ENCODE results near the gene CLDN6. TPM values are rescaled to one million over a fixed set of nuclear protein-coding genes. Genes with fewer than 3 reads are reported as not detected.

Gene CLDN6
- total RNA-seq, 1 experiment from 2014 or later: 743 TPM

GRCh38 chr16:3059041-3059722, 41.2 kb upstream of the CLDN6 start:
- Histone ChIP-seq H2BK20ac (ENCODE audit: low read depth, low read length, poor library complexity, severe bottlenecking) (no peak overlapping the region), H3K27me3 (ENCODE audit: insufficient read depth, low read length) (no peaks in the 10 kb centered on the region), H3K9ac (ENCODE audit: extremely low read depth, insufficient read length, low read length) (no peak overlapping the region), H4K5ac (ENCODE audit: insufficient read length, low read depth, low read length) (no peak overlapping the region), H3K4ac (ENCODE audit: low read depth, low read length) (no peak overlapping the region), H3K4me1 (ENCODE audit: insufficient read depth, low read length) (no peaks in the 10 kb centered on the region), H2BK15ac (ENCODE audit: low read depth, low read length) (no peak overlapping the region), H3K23me2 (ENCODE audit: insufficient read length, low read depth, low read length, poor library complexity, severe bottlenecking) (peaks cover 14% of the 10 kb centered on the region), H2BK12ac (ENCODE audit: insufficient read length, low read depth, low read length) (no peak overlapping the region), H3K79me2 (ENCODE audit: insufficient read depth, low read length) (no peaks in the 10 kb centered on the region), H4K20me1 (ENCODE audit: control insufficient read depth, insufficient read depth, insufficient read length) (no peaks in the 10 kb centered on the region), H3K18ac (ENCODE audit: insufficient read length, low read depth, low read length) (peak overlapping the region; percentile 1), H3K9me3 (ENCODE audit: control insufficient read depth, low read depth, low read length) (no peaks in the 10 kb centered on the region), H4K91ac (ENCODE audit: insufficient read length, low read depth, low read length) (no peak overlapping the region), H3T11ph (ENCODE audit: low read length) (no peak overlapping the region), H2AK5ac (ENCODE audit: insufficient read length, low read length) (no peak overlapping the region), H3K27ac (ENCODE audit: insufficient read length, low read depth, low read length) (no peak overlapping the region), H2AFZ (ENCODE audit: low read length) (no peak overlapping the region), H3K4me2 (ENCODE audit: insufficient read depth, insufficient read length, low read length) (peak overlapping the region; percentile 58), H3K79me1 (ENCODE audit: insufficient read depth, low read depth, low read length, poor library complexity, severe bottlenecking) (no peaks in the 10 kb centered on the region), H4K8ac (replicated peaks; ENCODE audit: insufficient read length, low read depth, low read length) (no peak overlapping the region), H3K14ac (ENCODE audit: insufficient read depth, low read length) (peak overlapping the region; percentile 7; the same call in 1 of the 2 replicates), H2BK120ac (ENCODE audit: low read depth, low read length, poor library complexity, severe bottlenecking) (no peak overlapping the region), H3K23ac (ENCODE audit: insufficient read length, low read depth, low read length) (no peak overlapping the region), H2BK5ac (ENCODE audit: insufficient read length, low read length) (no peak overlapping the region), H3K56ac (ENCODE audit: insufficient read length, low read depth, low read length) (no peak overlapping the region)
- Mint-ChIP-seq H3K4me1 (peaks cover 28 to 39% of the 10 kb centered on the region in 2 experiments), H3K4me3 (peak overlapping the region; percentile 75 to 83), H3K27me3 (ENCODE audit: low read depth) (peaks cover 32% of the 10 kb centered on the region), H3K36me3 (ENCODE audit: insufficient read depth in 1 of 3, low read depth in 3 of 3) (peaks cover 6 to 16% (median 9%) of the 10 kb centered on the region in 3 experiments; a peak in 6 of 7 replicates), H3K27ac (peak overlapping the region in 2 of 3 experiments; percentile 53 to 61; a peak in 2 of 7 replicates), H3K9me3 (no peaks in the 10 kb centered on the region; a peak in 2 of 5 replicates)
- peak; percentile 92 for DNase-seq
- no CpG with 5 or more reads among the region's 67 CpGs for WGBS (ENCODE audit: extremely low coverage, insufficient read length, low lambda C conversion rate)
- peak; percentile 92 for TF ChIP-seq CTCF (conservative IDR thresholded peaks at IDR 0.05)

Data from H9 (cell line).